ENCODE measurements around the gene KRT24.

DNA sequence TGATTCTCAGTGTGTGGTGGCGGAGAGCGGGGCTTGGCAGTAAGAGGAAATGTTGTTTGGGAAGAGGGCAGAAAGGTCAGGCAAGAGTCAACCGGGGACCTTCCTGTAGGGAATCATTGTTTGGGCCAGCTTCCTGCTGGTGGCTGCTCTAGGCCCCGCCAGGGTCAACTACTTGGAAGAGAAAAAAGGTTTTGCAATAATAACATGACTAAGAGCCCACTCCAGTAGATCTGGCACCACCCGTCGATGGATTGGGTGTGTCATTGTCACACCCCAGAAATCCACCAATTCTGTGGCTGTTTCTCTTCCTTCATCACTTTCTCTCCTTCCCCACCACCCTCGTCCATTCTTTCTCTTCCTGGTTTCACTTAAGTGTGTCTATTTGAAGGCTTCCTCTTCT is 4.2 kb upstream of the KRT24 start:
- TF ChIP-seq, protein P1, sequence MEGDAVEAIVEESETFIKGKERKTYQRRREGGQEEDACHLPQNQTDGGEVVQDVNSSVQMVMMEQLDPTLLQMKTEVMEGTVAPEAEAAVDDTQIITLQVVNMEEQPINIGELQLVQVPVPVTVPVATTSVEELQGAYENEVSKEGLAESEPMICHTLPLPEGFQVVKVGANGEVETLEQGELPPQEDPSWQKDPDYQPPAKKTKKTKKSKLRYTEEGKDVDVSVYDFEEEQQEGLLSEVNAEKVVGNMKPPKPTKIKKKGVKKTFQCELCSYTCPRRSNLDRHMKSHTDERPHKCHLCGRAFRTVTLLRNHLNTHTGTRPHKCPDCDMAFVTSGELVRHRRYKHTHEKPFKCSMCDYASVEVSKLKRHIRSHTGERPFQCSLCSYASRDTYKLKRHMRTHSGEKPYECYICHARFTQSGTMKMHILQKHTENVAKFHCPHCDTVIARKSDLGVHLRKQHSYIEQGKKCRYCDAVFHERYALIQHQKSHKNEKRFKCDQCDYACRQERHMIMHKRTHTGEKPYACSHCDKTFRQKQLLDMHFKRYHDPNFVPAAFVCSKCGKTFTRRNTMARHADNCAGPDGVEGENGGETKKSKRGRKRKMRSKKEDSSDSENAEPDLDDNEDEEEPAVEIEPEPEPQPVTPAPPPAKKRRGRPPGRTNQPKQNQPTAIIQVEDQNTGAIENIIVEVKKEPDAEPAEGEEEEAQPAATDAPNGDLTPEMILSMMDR (IDR thresholded peaks at IDR 0.05): no peak
- TF ChIP-seq, protein P2, sequence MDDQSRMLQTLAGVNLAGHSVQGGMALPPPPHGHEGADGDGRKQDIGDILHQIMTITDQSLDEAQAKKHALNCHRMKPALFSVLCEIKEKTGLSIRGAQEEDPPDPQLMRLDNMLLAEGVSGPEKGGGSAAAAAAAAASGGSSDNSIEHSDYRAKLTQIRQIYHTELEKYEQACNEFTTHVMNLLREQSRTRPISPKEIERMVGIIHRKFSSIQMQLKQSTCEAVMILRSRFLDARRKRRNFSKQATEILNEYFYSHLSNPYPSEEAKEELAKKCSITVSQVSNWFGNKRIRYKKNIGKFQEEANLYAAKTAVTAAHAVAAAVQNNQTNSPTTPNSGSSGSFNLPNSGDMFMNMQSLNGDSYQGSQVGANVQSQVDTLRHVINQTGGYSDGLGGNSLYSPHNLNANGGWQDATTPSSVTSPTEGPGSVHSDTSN (IDR thresholded peaks at IDR 0.05): no peak
- no peak for TF ChIP-seq BHLHE40 (IDR thresholded peaks at IDR 0.05; ENCODE audit: low read depth, low read length)
- no peak for TF ChIP-seq ESRRA (IDR thresholded peaks at IDR 0.05; ENCODE audit: borderline replicate concordance, low read length)
- TF ChIP-seq, protein P3, sequence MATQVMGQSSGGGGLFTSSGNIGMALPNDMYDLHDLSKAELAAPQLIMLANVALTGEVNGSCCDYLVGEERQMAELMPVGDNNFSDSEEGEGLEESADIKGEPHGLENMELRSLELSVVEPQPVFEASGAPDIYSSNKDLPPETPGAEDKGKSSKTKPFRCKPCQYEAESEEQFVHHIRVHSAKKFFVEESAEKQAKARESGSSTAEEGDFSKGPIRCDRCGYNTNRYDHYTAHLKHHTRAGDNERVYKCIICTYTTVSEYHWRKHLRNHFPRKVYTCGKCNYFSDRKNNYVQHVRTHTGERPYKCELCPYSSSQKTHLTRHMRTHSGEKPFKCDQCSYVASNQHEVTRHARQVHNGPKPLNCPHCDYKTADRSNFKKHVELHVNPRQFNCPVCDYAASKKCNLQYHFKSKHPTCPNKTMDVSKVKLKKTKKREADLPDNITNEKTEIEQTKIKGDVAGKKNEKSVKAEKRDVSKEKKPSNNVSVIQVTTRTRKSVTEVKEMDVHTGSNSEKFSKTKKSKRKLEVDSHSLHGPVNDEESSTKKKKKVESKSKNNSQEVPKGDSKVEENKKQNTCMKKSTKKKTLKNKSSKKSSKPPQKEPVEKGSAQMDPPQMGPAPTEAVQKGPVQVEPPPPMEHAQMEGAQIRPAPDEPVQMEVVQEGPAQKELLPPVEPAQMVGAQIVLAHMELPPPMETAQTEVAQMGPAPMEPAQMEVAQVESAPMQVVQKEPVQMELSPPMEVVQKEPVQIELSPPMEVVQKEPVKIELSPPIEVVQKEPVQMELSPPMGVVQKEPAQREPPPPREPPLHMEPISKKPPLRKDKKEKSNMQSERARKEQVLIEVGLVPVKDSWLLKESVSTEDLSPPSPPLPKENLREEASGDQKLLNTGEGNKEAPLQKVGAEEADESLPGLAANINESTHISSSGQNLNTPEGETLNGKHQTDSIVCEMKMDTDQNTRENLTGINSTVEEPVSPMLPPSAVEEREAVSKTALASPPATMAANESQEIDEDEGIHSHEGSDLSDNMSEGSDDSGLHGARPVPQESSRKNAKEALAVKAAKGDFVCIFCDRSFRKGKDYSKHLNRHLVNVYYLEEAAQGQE (IDR thresholded peaks at IDR 0.05): no peak
- TF ChIP-seq, protein P4, sequence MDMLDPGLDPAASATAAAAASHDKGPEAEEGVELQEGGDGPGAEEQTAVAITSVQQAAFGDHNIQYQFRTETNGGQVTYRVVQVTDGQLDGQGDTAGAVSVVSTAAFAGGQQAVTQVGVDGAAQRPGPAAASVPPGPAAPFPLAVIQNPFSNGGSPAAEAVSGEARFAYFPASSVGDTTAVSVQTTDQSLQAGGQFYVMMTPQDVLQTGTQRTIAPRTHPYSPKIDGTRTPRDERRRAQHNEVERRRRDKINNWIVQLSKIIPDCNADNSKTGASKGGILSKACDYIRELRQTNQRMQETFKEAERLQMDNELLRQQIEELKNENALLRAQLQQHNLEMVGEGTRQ (IDR thresholded peaks at IDR 0.05): no peak
- no peak for TF ChIP-seq RFX5 (IDR thresholded peaks at IDR 0.05)
- TF ChIP-seq KDM1A (IDR thresholded peaks at IDR 0.05; ENCODE audit: low read depth): no peak
- no peak for TF ChIP-seq JUN (IDR thresholded peaks at IDR 0.05)
- TF ChIP-seq FOXS1 (CRISPR knock-in tag; IDR thresholded peaks at IDR 0.05): no peak
- TF ChIP-seq CBX2 (IDR thresholded peaks at IDR 0.05; ENCODE audit: borderline replicate concordance, low read depth): no peak
